ENCODE data around the gene CARD11.
"Not testable (repeated sequence)": the region's sequence is repeated elsewhere in the genome, so short reads cannot be mapped to it uniquely, and the experiment has no call there.

The CARD11 gene

GRCh38 chr7:2964208-2964607 is 79.5 kb downstream of the CARD11 start:
- Histone ChIP-seq H3K9ac (ENCODE audit: low read length) (no peak overlapping the region), H3K36me3 (ENCODE audit: control insufficient read depth, insufficient read depth, low read length) (no peaks in the 10 kb centered on the region), H3K27me3 (ENCODE audit: control insufficient read depth, insufficient read depth, low read length) (no peaks in the 10 kb centered on the region), H3K4me3 (ENCODE audit: low read length) (no peak overlapping the region), H3K27ac (ENCODE audit: low read depth, low read length) (no peak overlapping the region), H3K4me1 (ENCODE audit: control insufficient read depth, insufficient read depth, low read length) (no peaks in the 10 kb centered on the region)

DNA sequence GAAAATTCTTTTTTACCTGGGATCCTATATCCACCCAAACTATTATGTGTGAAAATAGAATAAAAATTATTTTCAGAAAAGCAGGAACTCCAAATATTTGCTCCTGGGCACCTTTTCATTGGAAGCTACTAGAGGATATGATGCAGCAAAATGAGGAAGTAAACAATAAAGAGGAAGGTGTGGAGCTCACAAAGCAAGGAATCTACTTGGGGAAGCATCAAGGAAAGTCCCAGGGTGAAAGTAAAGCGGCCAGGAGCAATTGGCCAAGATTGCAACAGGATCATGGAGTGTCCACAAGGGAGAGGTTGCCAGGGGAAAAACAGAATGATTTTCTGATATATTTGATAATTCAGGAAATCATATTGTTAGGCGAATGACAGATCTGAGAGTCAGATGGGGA is 80.8 kb downstream of the CARD11 start:
- no peaks in the 10 kb centered on the region for H3K36me3 ChIP-seq (ENCODE audit: control insufficient read depth, insufficient read depth, low read length)
- no peak overlapping the region for H3K9ac ChIP-seq (ENCODE audit: low read length)
- no peak overlapping the region for H3K27ac ChIP-seq (ENCODE audit: low read depth, low read length)
- no peaks in the 10 kb centered on the region for H3K27me3 ChIP-seq (ENCODE audit: control insufficient read depth, insufficient read depth, low read length)
- H3K4me3 ChIP-seq (ENCODE audit: low read length): no peak overlapping the region
- H3K4me1 ChIP-seq (ENCODE audit: control insufficient read depth, insufficient read depth, low read length): no peaks in the 10 kb centered on the region

- H3K27me3 ChIP-seq (ENCODE audit: control insufficient read depth, insufficient read depth, low read length): no peaks in the 10 kb centered on the region
- H3K4me1 ChIP-seq (ENCODE audit: control insufficient read depth, insufficient read depth, low read length): no peaks in the 10 kb centered on the region
- H3K36me3 ChIP-seq (ENCODE audit: control insufficient read depth, insufficient read depth, low read length): no peaks in the 10 kb centered on the region
- H3K27ac ChIP-seq (ENCODE audit: low read depth, low read length): no peak overlapping the region
- H3K4me3 ChIP-seq (ENCODE audit: low read length): no peak overlapping the region
- H3K9ac ChIP-seq (ENCODE audit: low read length): no peak overlapping the region
Observed at GRCh38 chr7:2959828-2960599, 83.7 kb downstream of the CARD11 start.

- H3K4me3 ChIP-seq (ENCODE audit: low read length): no peak overlapping the region
Observed at GRCh38 chr7:2959103-2959680, 84.5 kb downstream of the CARD11 start.

GRCh38 chr7:2958416-2959102 is 85.1 kb downstream of the CARD11 start:
- Histone ChIP-seq H3K4me3 (ENCODE audit: low read length) (no peak overlapping the region), H3K36me3 (ENCODE audit: control insufficient read depth, insufficient read depth, low read length) (no peaks in the 10 kb centered on the region), H3K9ac (ENCODE audit: low read length) (no peak overlapping the region), H3K4me1 (ENCODE audit: control insufficient read depth, insufficient read depth, low read length) (no peaks in the 10 kb centered on the region), H3K27me3 (ENCODE audit: control insufficient read depth, insufficient read depth, low read length) (no peaks in the 10 kb centered on the region), H3K27ac (ENCODE audit: low read depth, low read length) (no peak overlapping the region)

More at GRCh38 chr7:2959103-2959680, 84.5 kb downstream of the CARD11 start:
- Histone ChIP-seq H3K9ac (ENCODE audit: low read length) (no peak overlapping the region), H3K4me1 (ENCODE audit: control insufficient read depth, insufficient read depth, low read length) (no peaks in the 10 kb centered on the region), H3K36me3 (ENCODE audit: control insufficient read depth, insufficient read depth, low read length) (no peaks in the 10 kb centered on the region), H3K27me3 (ENCODE audit: control insufficient read depth, insufficient read depth, low read length) (no peaks in the 10 kb centered on the region), H3K27ac (ENCODE audit: low read depth, low read length) (no peak overlapping the region)

DNA sequence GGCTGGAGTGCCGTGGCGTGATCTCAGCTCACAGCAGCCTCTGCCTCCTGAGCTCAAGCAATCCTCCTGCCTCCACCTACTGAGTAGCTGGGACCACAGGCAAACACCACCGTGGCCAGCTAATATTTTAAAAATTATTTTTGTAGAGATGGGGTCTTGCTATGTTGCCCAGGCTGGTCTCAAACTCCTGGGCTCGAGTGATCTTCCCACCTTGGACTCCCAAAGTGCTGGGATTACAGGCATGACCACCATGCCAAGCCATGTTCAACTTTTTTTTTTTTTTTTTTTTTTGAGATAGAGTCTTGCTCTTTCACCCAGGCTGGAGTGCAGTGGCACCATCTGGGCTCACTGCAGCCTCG is 86.3 kb downstream of the CARD11 start:
- H3K27me3 ChIP-seq (ENCODE audit: control insufficient read depth, insufficient read depth, low read length); H3K4me3 ChIP-seq (ENCODE audit: low read length); H3K9ac ChIP-seq (ENCODE audit: low read length); H3K4me1 ChIP-seq (ENCODE audit: control insufficient read depth, insufficient read depth, low read length); H3K36me3 ChIP-seq (ENCODE audit: control insufficient read depth, insufficient read depth, low read length); H3K27ac ChIP-seq (ENCODE audit: low read depth, low read length): not testable (repeated sequence)

DNA sequence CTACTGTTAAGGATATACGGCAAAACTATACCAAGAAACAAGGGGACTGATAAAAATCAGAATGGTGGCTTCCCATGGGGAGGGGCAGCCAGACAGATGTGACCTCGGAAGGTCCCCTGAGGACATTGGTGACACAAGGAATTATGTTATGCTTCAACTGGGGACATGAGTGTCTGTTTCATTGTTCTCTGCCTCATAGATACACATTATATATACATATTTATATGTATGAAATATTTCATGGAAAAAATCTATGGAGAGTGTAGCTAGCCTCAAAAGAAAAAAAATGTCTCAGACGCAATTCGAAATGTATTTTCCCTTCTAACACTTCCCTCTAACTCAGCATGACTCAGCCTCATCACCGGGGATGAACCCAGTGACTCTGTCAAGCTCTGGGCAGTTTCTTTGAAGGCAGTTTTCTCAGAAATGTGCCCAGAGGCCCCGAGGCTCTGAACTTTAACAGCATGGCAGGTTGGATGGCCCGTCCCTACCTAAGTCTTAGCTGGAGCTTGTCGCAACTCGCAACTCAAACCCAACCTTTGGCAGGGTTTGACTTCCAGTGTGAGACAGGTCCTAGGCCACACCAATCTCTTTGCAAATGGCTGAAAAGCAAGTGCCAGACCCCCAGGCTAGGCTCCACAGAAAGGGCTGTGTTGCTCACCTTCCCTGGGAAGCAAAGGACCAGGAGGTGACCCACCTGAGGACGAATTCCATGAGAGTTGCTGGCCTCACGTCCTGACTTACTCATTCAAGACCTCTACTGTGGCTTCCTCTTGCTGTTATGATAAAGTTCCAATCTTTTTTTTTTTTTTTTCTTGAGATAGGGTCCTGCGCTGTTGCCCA is 86.9 kb downstream of the CARD11 start:
- H3K4me1 ChIP-seq (ENCODE audit: control insufficient read depth, insufficient read depth, low read length): no peaks in the 10 kb centered on the region
- H3K36me3 ChIP-seq (ENCODE audit: control insufficient read depth, insufficient read depth, low read length): no peaks in the 10 kb centered on the region
- H3K27me3 ChIP-seq (ENCODE audit: control insufficient read depth, insufficient read depth, low read length): no peaks in the 10 kb centered on the region
- H3K4me3 ChIP-seq (ENCODE audit: low read length): no peak overlapping the region
- H3K9ac ChIP-seq (ENCODE audit: low read length): no peak overlapping the region
- no peak overlapping the region for H3K27ac ChIP-seq (ENCODE audit: low read depth, low read length)

DNA sequence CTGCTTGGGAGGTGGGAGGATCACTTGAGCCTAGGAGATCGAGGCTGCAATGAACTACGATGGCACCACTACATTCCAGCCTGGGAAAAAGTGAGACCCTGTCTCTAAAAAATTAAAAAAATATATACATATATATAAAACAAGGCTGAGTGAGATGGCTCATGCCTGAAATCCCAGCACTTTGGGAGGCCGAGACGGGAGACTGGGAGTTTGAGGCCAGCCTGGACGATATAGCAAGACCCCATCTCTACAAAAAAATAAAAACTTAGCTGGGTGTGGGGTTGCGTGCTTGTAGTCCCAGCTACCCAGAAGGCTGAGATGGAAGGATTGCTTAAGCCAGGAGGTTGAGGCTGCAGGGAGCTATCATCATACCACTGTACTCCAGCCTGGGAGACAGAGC is 87.6 kb downstream of the CARD11 start:
- Histone ChIP-seq H3K4me1 (ENCODE audit: control insufficient read depth, insufficient read depth, low read length) (no peaks in the 10 kb centered on the region), H3K36me3 (ENCODE audit: control insufficient read depth, insufficient read depth, low read length) (no peaks in the 10 kb centered on the region), H3K27me3 (ENCODE audit: control insufficient read depth, insufficient read depth, low read length) (no peaks in the 10 kb centered on the region), H3K9ac (ENCODE audit: low read length) (no peak overlapping the region), H3K4me3 (ENCODE audit: low read length) (no peak overlapping the region), H3K27ac (ENCODE audit: low read depth, low read length) (no peak overlapping the region)

DNA sequence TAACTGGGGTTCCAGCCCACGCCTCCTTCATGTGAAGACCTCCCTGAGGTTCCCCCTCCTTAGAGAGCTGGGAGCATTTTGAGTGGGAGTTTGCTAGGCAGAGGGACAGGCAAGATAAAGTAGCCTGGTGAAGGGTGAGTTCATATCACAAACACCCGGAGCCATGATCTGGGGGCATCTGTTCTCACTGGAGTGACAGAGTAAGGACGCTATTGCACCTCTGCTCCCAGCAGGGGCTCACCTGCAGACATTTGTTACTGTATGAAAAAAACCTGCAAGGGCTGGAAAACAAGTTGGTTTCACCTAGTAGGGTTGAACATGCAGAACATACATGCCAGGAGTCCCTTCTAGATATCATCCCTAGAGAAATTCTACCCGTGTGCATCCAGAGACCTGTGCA is 88.4 kb downstream of the CARD11 start:
- no peaks in the 10 kb centered on the region for H3K36me3 ChIP-seq (ENCODE audit: control insufficient read depth, insufficient read depth, low read length)
- no peaks in the 10 kb centered on the region for H3K27me3 ChIP-seq (ENCODE audit: control insufficient read depth, insufficient read depth, low read length)
- H3K9ac ChIP-seq (ENCODE audit: low read length): no peak overlapping the region
- H3K27ac ChIP-seq (ENCODE audit: low read depth, low read length): no peak overlapping the region
- no peak overlapping the region for H3K4me3 ChIP-seq (ENCODE audit: low read length)
- no peaks in the 10 kb centered on the region for H3K4me1 ChIP-seq (ENCODE audit: control insufficient read depth, insufficient read depth, low read length)

DNA sequence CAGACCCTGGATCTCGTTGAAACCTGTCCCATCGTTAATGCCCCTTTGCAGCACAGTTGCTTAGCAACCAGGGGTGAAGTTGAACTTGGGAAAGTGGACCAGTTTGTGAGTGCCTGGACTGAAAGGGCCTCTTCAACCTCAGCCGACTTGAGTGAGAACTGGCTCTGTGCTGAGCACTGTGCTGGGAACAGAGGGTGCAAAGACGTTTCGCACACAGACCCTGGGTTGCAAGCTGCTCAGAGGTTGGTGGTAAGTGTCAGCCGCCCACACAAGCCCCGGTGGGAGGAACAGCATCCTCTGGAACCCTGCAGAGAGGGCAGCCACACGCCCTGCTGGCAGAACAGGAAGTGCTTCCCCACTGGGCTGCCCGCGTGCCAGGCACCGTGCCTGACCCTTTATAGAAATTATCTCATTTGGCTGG is 89.2 kb downstream of the CARD11 start:
- Histone ChIP-seq H3K27ac (ENCODE audit: low read depth, low read length) (no peak overlapping the region), H3K9ac (ENCODE audit: low read length) (no peak overlapping the region), H3K27me3 (ENCODE audit: control insufficient read depth, insufficient read depth, low read length) (no peaks in the 10 kb centered on the region), H3K36me3 (ENCODE audit: control insufficient read depth, insufficient read depth, low read length) (no peaks in the 10 kb centered on the region), H3K4me3 (ENCODE audit: low read length) (no peak overlapping the region), H3K4me1 (ENCODE audit: control insufficient read depth, insufficient read depth, low read length) (no peaks in the 10 kb centered on the region)

- Histone ChIP-seq H3K27me3 (ENCODE audit: control insufficient read depth, insufficient read depth, low read length) (no peaks in the 10 kb centered on the region), H3K4me3 (ENCODE audit: low read length) (no peak overlapping the region), H3K27ac (ENCODE audit: low read depth, low read length) (no peak overlapping the region), H3K9ac (ENCODE audit: low read length) (no peak overlapping the region), H3K4me1 (ENCODE audit: control insufficient read depth, insufficient read depth, low read length) (no peaks in the 10 kb centered on the region), H3K36me3 (ENCODE audit: control insufficient read depth, insufficient read depth, low read length) (no peaks in the 10 kb centered on the region)
Observed at GRCh38 chr7:2953588-2954407, 89.9 kb downstream of the CARD11 start.

All from rectal smooth muscle tissue (tissue), 1 donor.